Psoas muscle (tissue), 8 donors: ENCODE data around the gene ZNF652. TPM values are rescaled to one million over a fixed set of nuclear protein-coding genes. Genes with fewer than 3 reads are reported as not detected.
"Not testable (repeated sequence)": the region's sequence is repeated elsewhere in the genome, so short reads cannot be mapped to it uniquely, and the experiment has no call there.

Experiments
- ATAC-seq, 4 donors: fragments of 200-7000 bp; cut with Tn5 transposase; one replicate each; pipeline ENCODE4 v1.9.1; 2020; ENCODE audit warnings: moderate library complexity in 3 of 4, mild to moderate bottlenecking in 2 of 4
- DNase-seq, 2 donors: peaks; one replicate each; pipeline ENCODE4 v3.0.0-alpha.2; 2020
- H3K27ac ChIP-seq: fragments of 200-600 bp; one replicate; pipeline ENCODE4 v1.8.0; 2022
- H3K27me3 ChIP-seq, 3 donors: fragments of 200-600 bp in 1 of 3; one replicate each; pipeline versions ENCODE4 v1.6.1 to v1.8.0; 2013 to 2022; ENCODE audit warnings: low read length in 2 of 3, mild to moderate bottlenecking in 2 of 3, moderate library complexity in 1 of 3; ENCODE audit not compliant: insufficient read depth in 3 of 3
- H3K36me3 ChIP-seq, 2 donors: fragments of 200-600 bp in 1 of 2; one replicate each; pipeline versions ENCODE4 v1.6.1 to v1.8.0; 2013 to 2022; ENCODE audit warnings: low read depth in 1 of 2, mild to moderate bottlenecking in 1 of 2, moderate library complexity in 1 of 2; ENCODE audit not compliant: insufficient read depth in 1 of 2
- H3K4me1 ChIP-seq: fragments of 200-600 bp; one replicate; pipeline ENCODE4 v1.8.0; 2022
- H3K4me3 ChIP-seq: fragments of 200-600 bp; one replicate; pipeline ENCODE4 v1.8.0; 2022; ENCODE audit warnings: mild to moderate bottlenecking
- H3K9me3 ChIP-seq: fragments of 200-600 bp; one replicate; pipeline ENCODE4 v1.8.0; 2022
- WGBS, 3 donors: extraction: QIAGEN DNeasy Blood & Tissue Kit; methylation state at CpG; one replicate each; pipeline versions ENCODE4 v1.1.6 to v1.1.7; 2013; 5-methylcytosine and 5-hydroxymethylcytosine counted together
- intact Hi-C, 2 donors: fragments of 100-400 bp; cut with DNase I; formaldehyde crosslinking; loops; one replicate each; pipeline versions ENCODE4 v1.11.0 to v1.14.2; 2022
- polyA plus RNA-seq, 3 donors: library from polyadenylated mRNA; stranded (reverse); fragments of 200-250 nt; gene quantifications; one replicate each; pipeline ENCODE4 v1.2.3, GENCODE V29; 2013
- total RNA-seq, 4 donors: library from RNA; stranded (reverse); fragmentation: NEBNext Ultra II Directional in 2 of 4; extraction: Animal tissue kit (Norgen Biotek cat#: 25700) in 2 of 4; gene quantifications; one replicate each; pipeline versions ENCODE4 v1.2.1 to v1.2.4, GENCODE V29; 2021 to 2023
- TF ChIP-seq, protein P1 (sequence below): fragments of 200-600 bp; IDR thresholded peaks from one replicate; pipeline ENCODE4 v1.8.0; 2022; ENCODE audit warnings: antibody characterized with exemption
- donor health status: healthy with polysubstance abuse.
- donor health status: DM: no; HTN: no; CAD: no; lungs with moderate emphysema.
- donor health status: Bipolar disorder and iron deficiency.
- donor health status: healthy.
- donor health status: DM: yes; HTN: yes; CAD: no.
- donor health status: DM: no; HTN: no; CAD: no.
- donor health status: DM: no; HTN: no; CAD: no.
- donor health status: DM: yes; HTN: yes; CAD: no.

ZNF652 gene
- total and polyA plus RNA-seq, 7 donors, result 3.1 to 30.1 (median 21.3) TPM

DNA sequence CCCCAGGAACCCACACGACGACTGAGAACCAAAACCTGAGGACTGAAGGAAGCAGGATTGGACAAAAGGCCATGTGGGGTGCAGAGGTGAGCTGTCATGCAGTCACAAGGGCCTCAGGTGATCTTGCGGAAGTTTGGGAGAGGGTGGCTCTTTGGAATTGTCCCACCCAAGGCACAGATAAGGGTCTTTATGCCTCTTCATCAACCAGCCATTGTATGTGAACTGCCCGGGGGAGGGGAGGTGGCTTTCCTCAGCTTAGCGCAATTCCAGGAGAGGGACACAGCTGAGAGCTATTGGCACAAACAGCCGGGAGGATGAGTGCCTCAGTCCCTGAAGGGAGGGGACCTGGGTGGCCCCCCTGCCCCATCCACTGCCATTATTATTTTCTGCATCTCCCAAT is 76.3 kb downstream of the ZNF652 start:
- ATAC-seq (no peak), DNase-seq (no peak)
- no peak overlapping the region for H3K4me3 ChIP-seq
- H3K4me1 ChIP-seq, result no peaks in the 10 kb centered on the region
- H3K9me3 ChIP-seq, result no peaks in the 10 kb centered on the region
- intact Hi-C loops, result no loop called here
- no peaks in the 10 kb centered on the region for H3K27me3 ChIP-seq
- H3K27ac ChIP-seq, result no peak overlapping the region
- peaks cover 0 to 10% of the 10 kb centered on the region in 2 donors for H3K36me3 ChIP-seq
- WGBS, 3 donors, result 72 to 80% (median 73%) methylated on average over 6 of the region's 6 CpGs
- TF ChIP-seq, protein P1, sequence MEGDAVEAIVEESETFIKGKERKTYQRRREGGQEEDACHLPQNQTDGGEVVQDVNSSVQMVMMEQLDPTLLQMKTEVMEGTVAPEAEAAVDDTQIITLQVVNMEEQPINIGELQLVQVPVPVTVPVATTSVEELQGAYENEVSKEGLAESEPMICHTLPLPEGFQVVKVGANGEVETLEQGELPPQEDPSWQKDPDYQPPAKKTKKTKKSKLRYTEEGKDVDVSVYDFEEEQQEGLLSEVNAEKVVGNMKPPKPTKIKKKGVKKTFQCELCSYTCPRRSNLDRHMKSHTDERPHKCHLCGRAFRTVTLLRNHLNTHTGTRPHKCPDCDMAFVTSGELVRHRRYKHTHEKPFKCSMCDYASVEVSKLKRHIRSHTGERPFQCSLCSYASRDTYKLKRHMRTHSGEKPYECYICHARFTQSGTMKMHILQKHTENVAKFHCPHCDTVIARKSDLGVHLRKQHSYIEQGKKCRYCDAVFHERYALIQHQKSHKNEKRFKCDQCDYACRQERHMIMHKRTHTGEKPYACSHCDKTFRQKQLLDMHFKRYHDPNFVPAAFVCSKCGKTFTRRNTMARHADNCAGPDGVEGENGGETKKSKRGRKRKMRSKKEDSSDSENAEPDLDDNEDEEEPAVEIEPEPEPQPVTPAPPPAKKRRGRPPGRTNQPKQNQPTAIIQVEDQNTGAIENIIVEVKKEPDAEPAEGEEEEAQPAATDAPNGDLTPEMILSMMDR, result no peak

DNA sequence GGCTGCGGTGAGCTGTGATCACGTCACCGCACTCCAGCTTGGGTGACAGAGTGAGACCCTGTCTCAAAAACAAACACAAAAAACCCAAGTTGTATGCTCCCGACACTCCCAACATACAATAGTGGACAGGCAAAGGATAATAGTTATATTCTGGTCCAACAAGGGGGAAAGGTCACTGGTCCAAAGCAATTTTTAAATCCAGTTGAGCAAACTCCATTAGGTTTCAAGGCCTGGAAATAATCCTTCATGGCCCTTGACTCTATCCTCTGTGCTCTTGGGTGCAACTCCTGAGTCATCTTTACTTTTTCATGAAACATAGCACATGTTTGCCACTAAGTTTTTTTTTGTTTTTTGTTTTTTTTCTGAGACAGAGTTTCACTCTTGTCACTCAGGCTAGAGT is 81.1 kb downstream of the ZNF652 start:
- Histone ChIP-seq H3K4me3 (no peak overlapping the region), H3K36me3 (no peaks in the 10 kb centered on the region), H3K27me3 (no peaks in the 10 kb centered on the region), H3K27ac (no peak overlapping the region), H3K9me3 (no peaks in the 10 kb centered on the region), H3K4me1 (no peaks in the 10 kb centered on the region)
- no peak for ATAC-seq
- 74 to 95% (median 82%) methylated on average over 4 of the region's 4 CpGs for WGBS, 3 donors
- TF ChIP-seq, protein P1, result no peak
- no peak for DNase-seq
- intact Hi-C loops, result no loop called here

DNA sequence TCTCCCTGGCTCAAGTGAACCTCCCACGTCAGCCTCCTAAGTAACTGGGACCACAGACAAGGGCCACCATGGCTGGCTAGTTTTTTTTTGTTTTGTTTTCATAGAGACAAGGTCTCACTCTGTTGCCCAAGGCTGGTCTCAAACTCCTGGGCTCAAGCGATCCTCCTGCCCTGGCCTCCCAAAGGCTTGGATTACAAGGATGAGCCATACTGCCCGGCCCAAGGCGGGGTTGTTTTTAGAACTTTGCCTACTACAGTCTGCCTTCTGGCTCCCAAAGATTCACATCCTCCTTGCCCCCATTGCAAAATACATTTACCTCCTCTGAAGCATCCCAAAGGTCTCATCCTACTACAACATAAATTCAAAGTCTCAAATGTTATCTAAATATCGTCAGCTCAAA is 82.0 kb downstream of the ZNF652 start:
- Histone ChIP-seq H3K36me3 (no peaks in the 10 kb centered on the region), H3K4me3 (no peak overlapping the region), H3K27ac (no peak overlapping the region), H3K27me3 (no peaks in the 10 kb centered on the region), H3K9me3 (no peaks in the 10 kb centered on the region), H3K4me1 (no peaks in the 10 kb centered on the region)
- ATAC-seq (no peak), DNase-seq (no peak)
- intact Hi-C loops, result no loop called here
- TF ChIP-seq, protein P1, result no peak
- 72 to 91% (median 90%) methylated on average over 5 of the region's 5 CpGs for WGBS, 3 donors

GRCh38 chr17:49279263-49280015 is 82.6 kb downstream of the ZNF652 start:
- ATAC-seq, H3K27me3 ChIP-seq, H3K36me3 ChIP-seq, H3K4me1 ChIP-seq, DNase-seq, H3K4me3 ChIP-seq, H3K27ac ChIP-seq, H3K9me3 ChIP-seq, intact Hi-C loops: not testable (repeated sequence)
- WGBS, 3 donors, result 76 to 81% (median 78%) methylated on average over 11 of the region's 11 CpGs

- no peak for ATAC-seq
- no peaks in the 10 kb centered on the region for H3K36me3 ChIP-seq
- H3K27me3 ChIP-seq, result no peaks in the 10 kb centered on the region
- TF ChIP-seq, protein P1, result no peak
- no peak overlapping the region for H3K4me3 ChIP-seq
- 37 to 61% (median 40%) methylated on average over 3 of the region's 3 CpGs for WGBS, 3 donors
- DNase-seq, result no peak
- intact Hi-C loops, result no loop called here
- H3K27ac ChIP-seq, result no peak overlapping the region
- H3K4me1 ChIP-seq, result no peaks in the 10 kb centered on the region
- H3K9me3 ChIP-seq, result no peaks in the 10 kb centered on the region
These were observed 84.0 kb downstream of the ZNF652 start for GRCh38 chr17:49278076-49278475.
